GM21529 (cell line): ENCODE results near the gene KRT86.
"Not testable (repeated sequence)": the region's sequence is repeated elsewhere in the genome, so short reads cannot be mapped to it uniquely, and the experiment has no call there.

Experiments used
- ATAC-seq: cut with Tn5 transposase; IDR thresholded peaks from one replicate; pipeline ENCODE4 v1.9.1; 2021; ENCODE audit not compliant: unreplicated experiment

Gene KRT86

DNA sequence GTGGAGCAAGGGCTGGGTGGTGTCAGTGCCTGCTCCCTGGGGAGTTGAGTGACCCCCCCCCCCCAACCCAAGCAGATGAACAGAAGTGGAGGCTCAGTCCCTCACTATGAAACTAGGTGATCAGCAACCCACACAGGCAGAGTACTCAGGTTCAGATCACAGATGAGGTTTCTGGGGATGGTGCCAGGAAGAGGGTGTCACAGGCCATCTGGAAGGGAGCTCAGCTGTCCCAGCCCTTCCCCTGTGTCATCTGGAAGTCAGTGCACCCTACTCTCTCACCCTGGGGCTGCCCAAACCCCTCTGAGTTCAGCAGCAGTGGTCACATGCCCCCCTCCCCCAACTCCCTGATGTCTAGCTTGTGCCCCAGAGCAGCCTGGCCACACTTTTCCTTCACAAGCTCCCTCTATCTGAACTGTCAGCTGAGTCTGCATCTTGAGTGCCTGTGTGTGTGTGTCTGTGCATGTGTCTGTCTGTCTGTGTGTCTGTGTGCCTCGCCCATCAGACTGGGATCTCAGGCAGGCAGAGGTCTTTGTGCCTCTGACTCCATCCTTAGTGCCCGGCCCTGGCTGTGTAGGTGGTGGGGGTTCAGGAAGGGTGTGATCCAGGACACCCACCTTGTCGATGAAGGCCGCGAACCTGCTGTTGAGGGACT lies 16.2 kb downstream of the KRT86 start:
- not testable (repeated sequence) for ATAC-seq

DNA sequence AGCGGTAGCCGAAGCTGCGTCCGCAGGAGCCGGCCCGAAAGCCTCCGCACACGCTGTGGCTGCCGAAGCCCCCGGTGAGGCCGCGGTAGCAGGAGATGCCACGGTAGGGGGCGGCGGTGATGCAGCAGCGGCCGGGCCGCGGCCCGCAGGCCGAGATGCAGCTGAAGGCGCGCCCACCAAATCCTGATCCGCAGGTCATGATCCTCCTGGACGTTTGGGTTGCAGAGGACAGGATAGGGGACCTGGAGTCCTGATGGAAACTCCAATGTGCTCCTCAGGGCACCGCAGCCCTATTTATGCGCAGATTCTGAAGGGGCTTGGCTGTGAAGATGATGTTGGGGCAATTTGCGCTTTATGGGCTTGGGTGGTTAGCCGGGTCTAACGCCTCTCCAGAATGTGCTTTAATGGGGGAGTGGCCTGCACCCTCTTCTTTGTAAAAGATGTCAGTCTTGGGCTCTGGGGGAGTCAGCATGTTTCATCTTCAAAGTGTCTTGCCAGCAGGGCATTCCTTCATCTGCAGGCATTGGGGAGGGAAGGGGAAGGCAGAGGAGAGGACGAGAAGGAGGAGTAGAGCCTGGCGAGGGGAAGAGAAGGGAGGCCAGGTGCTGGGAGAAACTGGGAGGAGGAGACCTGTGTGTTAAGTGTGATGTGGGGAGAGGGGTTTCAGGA lies 17.0 kb downstream of the KRT86 start, which contains the start of gene KRT81:
Gene KRT81 (minus strand): TSS at position 268 of the 669 bp plus-strand sequence. CDS start 69 bp downstream, at position 199.
- ATAC-seq, result no peak

DNA sequence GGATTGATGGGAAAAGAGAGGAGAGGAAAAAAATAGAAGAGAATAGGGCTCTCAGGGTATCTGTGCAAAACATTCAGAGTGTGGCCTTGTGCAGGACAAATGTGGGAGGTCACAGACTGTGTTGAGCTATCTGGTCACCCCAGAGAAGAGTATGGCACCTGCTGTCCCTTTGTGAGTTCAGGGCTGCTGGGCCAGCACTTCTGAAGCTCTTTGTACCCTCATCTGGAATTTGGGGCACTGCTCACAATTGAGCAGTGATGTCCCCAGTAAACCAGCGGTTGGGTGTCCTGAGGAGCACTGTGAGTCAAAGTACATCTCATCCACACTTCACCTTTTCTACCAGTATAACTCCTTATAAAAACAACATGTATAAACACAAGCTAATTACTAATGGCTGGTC lies 19.5 kb downstream of the KRT86 start:
- ATAC-seq, result no peak

DNA sequence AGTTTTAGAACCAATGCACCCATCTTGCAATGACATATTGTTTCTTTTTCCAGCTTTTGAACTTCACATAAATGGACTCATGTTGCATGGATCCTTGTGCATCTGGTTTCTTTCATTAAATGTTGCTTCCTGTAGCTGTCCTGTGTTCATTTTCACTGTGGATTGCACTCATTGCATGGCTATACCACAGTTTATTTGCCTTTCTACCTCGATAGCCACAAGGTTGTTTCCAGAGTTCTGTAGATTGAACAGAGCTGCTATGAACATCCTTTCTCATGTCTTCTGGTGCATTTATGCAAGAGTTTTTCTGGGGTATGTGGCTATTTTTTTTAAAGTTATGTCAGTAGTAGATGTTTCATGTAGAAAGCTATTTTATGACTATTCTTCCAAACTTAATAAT lies 20.4 kb downstream of the KRT86 start:
- no peak for ATAC-seq

DNA sequence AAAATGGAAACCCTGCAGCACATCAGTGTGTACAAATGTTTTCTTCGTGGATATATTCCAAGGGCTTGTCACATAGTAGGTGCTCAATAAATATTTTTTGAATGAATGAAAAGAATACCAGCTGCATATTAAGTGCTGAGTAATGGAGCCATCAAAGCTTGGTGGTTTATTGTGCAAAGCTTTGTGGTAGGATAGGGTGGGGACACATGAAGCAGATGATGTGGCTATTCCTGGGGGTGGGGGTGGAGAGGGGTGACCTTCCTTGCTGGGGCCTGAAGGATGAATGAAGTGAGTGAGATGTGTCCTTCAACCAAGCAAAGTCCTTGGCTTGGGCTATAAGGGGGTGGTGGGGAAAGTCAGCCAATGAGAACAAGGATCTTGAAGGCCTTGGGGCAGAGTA lies 21.2 kb downstream of the KRT86 start:
- ATAC-seq, result no peak

DNA sequence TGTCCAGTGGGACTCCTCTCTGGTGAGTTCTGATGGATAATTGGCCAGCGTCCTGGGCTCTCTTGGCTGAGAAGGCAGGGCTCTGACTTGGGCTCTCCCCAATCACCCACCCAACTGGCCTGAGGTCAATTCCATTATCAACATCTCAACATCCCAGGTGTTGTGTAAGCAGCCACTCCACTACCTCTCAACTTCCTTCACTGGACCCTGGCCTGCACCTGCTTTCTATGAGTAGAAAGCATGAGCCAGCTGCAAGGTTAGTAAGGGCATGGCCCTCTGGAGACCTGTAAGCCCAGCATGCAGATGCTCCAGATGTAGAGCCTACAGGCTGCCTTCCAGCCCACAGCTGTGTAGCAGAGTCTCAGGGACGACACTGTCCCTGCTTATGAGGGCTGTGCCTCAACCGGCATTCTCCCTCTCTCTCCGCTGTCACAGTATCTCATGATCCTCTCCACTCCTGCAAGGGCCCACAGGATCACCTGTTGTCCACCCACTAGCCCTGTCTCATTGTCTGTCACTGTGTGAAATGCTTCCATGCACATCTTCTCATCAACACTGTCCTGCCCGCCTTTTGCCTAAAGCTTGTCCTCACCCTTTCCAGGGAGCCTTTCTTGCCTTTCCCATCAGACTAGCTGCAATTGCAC lies 22.2 kb downstream of the KRT86 start:
- no peak for ATAC-seq

DNA sequence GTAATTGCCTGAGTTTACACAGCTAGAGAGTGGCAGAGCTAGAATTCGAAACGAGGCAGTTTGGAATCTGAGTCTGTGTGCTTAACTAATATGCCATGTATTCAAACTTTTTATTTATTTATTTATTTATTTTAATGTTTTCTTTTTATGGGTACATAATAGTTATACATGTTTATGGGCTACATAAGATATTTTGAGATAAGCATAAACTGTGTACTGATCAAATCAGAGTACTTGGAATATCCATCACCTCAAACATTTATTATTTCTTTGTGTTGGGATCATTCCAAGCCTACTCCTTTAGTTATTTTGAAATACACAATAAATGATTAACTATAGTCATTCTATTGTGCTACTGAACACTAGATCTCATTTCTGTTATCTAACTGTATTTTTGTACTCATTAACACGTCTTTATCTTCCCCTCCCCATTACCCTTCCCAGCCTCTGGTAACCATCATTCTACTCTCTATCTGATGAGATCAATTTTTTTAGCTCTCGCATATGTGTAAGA lies 24.3 kb downstream of the KRT86 start:
- ATAC-seq, result no peak

DNA sequence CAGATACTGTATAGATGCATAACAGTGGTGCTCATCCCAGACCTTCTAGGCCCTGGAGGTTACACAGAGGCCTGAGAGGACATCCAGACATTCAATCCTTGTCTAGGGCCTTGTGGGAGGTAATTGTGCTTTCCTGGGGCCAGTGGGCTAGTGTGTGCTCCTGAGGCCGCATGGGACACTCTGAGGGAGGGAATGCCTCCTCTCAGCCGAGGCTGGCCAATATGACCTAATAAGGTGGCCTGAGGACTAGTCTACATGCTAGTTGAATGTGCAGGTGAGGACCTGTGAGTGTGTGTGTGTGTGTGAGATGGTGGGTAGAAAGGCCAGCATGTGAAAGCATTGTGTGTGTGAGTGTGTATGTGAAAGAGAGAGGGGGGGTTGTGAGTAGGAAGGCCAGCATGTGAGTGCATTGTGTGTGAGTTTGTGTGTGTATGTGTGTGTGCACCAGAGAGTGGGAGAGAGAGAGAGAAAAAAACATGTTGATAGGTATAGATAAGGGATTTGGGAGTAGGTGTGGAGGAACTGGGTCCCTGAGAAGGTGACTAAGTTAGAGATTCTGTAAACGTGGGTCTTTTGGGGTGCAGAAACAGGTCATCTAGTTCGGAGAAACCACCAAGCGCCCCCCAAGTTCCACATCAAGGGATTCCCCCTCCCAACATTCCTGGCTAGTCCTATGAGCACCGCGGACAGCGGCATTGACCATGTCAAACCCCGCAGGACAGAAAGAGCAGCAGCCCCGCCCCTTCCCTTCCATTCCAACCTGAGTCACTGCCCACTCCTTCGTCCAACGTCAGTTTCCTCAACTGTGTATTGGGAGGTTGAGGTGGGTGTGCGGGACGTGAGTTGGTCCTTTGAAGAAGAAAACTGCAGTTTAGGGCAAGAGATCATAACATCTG lies 26.6 kb downstream of the KRT86 start:
- ATAC-seq, result no peak

DNA sequence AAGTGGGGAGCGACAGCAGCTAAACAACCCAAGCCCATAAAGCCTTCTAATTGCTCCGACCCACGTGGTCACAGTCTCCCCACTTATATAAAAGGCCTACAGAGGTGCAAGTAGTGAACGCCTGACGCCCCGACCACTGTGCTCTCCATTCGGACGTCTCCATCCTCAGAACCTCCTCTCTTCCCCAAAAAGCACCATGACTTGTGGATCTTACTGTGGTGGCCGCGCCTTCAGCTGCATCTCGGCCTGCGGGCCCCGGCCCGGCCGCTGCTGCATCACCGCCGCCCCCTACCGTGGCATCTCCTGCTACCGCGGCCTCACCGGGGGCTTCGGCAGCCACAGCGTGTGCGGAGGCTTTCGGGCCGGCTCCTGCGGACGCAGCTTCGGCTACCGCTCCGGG lies 27.3 kb downstream of the KRT86 start:
- ATAC-seq, result not testable (repeated sequence)

DNA sequence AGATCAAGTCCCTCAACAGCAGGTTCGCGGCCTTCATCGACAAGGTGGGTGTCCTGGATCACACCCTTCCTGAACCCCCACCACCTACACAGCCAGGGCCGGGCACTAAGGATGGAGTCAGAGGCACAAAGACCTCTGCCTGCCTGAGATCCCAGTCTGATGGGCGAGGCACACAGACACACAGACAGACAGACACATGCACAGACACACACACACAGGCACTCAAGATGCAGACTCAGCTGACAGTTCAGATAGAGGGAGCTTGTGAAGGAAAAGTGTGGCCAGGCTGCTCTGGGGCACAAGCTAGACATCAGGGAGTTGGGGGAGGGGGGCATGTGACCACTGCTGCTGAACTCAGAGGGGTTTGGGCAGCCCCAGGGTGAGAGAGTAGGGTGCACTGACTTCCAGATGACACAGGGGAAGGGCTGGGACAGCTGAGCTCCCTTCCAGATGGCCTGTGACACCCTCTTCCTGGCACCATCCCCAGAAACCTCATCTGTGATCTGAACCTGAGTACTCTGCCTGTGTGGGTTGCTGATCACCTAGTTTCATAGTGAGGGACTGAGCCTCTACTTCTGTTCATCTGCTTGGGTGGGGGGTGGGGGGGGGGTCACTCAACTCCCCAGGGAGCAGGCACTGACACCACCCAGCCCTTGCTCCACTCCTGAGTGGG lies 27.9 kb downstream of the KRT86 start:
- not testable (repeated sequence) for ATAC-seq

DNA sequence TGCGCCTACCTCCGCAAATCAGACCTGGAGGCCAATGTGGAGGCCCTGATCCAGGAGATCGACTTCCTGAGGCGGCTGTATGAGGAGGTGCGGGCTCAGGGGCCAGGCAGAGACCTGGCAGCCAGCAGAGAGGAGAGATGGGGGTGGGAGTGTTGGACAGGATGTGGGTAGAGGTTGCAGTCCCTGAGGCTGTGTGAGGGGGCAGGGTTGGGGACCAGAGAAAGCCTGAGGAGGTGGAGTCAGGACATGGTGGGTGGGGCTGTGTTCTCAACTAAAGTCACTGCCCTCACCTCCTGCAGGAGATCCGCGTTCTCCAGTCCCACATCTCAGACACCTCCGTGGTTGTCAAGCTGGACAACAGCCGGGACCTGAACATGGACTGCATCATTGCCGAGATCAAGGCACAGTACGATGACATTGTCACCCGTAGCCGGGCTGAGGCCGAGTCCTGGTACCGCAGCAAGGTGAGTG lies 30.5 kb downstream of the KRT86 start:
- ATAC-seq, result peak; percentile 90

DNA sequence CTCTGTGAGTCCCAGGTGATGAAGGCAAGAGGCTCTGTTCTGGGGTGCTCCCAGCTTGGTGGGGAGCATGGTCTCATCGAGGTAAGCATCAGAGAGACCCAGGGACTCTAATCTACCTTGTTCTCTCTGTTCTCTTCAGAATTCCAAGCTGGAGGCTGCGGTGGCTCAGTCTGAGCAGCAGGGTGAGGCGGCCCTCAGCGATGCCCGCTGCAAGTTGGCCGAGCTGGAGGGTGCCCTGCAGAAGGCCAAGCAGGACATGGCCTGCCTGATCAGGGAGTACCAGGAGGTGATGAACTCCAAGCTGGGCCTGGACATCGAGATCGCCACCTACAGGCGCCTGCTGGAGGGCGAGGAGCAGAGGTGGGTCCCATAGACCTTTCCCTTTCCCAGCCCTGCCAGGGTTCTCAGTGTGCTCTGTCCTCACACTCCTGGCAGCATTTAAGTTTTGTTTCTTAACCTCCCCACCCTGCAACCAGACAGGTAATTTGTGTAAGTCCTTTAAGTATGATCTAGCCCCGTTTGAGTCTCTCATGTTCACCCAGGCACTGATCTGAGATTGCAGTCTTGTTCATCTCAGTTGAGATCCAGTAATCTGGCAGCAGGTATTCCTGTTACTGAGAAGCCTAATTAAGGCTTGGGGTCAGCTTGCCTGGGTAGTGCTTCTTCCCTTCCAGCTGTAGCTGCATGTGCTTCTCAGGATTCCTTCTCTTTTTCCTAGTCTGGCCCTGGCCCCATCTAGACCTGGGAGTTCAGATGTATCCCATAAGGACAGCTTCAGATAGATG lies 31.7 kb downstream of the KRT86 start:
- ATAC-seq, result no peak

DNA sequence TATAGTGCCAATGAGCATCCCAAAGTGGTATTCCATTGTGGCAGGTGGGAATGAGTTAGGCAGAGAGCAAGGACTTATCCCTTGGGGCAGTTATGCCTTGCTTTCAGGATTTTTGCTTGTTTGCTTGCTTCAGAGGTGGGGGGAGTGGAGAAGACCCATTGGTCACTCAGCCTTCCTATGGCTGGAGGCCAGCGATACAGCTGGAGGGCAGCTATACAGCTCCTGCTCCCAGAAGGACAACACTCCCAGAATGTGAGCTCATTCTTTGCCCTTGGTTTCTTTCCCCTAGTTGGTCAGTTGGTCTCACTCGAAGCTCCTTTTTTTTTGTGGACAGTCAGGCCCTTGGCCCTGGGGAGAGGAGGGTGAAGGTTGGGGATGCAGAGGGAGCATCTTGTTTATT lies 32.3 kb downstream of the KRT86 start:
- no peak for ATAC-seq

DNA sequence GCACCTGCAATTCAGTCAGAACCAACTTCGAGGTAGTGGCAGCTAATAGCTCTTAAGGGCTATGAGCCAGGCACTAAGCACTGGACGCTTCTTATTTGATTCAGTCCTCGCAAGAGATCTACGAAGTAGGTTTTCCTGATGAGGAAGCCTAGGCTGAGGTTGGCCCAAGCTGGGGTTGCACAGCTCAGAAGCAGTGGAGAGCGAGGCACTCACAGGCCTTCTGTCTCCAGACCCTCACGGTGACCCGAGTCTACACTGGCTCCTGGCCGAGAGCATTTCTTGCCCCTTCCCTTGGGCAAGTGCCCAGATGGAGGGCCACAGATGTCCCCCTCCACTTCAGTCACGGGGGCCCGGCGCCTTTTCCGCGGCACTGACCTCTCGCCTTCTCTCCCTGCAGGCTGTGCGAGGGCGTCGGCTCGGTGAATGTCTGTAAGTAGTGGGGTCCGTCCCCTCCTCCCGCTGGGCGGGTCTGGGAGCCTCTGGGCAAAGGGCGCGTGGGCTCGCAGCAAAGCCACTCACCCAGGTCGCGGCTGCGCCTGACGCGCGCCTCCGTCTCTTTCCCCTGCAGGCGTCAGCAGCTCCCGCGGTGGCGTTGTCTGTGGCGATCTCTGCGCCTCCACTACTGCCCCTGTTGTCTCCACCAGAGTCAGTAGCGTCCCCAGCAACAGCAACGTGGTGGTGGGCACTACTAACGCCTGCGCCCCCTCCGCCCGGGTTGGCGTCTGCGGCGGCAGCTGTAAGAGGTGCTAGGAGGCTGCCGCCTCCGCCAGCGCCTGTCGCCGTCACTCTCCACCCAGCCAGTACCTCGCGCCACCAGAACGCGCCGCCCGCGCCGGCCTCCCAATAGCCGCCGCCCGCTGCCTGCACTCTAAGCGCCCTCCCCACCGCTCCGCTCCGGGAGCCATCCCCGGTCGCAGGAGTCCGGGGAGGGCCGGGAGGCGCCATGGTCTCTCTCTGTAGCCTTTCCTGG lies 33.7 kb downstream of the KRT86 start:
- no peak for ATAC-seq

DNA sequence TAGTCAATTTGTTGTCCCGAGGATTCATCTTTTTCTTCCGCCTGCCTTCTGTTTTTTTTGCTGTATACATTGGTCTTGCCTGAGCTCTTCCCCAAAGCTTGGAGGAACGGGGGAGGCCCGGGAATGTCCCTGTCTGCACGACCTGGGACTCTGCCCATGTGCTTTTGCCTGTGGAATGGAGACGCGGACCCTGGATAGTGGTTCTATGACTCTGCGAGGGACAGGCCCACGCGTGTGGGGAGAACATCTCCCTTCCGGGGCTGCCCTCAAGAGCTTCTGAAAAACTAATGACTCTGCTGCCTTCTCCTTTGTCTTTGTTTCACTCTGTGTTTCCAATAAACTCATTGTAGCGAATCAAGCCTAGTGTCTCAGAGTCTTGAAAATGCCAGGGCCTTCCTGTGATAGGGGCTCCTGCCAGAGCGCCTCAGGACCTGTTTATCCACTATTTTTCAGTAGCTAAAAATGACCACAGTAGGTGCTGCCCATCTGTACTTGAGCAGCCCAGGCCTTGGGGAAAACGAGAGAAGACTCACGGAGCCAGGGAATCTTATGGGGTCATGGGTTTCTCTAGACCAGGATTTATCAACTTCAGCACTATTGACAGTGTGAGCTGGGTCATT lies 34.5 kb downstream of the KRT86 start:
- no peak for ATAC-seq

DNA sequence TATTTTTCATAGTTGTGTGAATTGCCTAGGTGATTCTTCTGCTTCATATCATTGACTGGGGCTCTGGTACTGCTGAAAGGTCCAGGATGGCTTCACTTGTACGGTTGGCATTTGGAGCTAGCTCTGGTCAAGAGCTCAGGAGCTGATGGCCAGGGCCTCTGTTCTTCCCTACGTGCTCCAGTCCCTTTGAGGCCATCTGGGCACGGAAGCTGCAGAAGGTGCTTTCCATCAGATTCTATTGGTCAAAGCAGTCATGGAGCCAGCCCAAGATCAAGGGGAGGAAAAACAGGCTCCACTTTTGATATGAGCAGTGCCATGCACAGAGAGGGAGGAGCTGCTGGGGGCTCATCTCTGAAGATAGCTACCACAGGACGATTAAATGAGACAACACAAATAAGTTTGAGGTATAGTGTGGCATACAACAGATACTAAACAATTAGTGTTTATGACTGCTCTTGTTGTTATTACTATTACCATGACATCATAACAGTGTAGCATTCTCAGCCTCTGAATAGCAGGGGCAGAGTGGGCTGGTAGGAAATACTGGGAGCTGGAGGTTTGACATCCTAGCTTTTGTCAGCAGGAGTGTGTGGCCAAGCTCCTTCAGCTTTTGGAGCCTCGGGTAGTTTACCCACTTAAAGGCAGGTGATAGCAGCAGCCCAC lies 36.3 kb downstream of the KRT86 start:
- ATAC-seq, result no peak

DNA sequence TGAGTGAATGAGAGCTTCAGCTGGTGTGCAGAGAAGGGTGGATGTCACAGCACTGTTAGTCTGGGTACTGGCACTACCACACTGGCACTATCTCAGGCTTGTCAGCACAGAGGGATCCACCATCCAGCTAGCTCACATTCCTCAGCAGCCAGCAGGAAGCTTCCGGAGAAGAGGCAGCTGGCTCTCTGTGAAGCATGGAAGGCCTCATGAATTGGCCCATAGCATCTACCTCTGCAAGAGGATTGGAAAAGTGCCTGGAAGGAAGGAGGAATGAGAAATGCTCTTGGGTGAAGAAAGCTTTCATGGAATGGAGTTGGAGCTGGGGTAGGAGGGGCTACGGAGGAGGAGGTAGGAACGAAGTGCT lies 36.8 kb downstream of the KRT86 start:
- ATAC-seq, result no peak

DNA sequence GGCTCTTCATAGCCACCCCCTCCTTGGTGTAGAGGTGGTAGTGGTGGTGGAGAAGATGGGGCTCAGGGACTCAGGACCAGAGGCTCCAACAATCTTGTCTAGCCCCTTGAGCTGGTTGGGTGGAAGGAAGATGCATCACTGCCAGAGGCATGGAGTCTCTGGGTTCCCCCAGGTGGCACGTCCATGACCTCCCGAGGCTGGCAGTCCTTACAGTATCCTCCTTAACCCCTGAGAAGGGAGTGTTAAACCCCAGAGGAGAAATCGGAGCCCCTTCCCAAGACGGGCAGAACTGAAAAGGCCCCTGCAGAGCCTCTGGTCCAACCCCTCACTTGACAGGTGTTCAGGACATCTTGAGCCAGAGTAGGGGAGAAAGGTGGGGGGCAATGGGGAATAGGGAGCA lies 37.6 kb downstream of the KRT86 start:
- no peak for ATAC-seq
